Bronchial epithelial cell (primary cell): Measurements from ENCODE around the gene SOHLH1. TPM values are rescaled to one million over a fixed set of nuclear protein-coding genes. Genes with fewer than 3 reads are reported as not detected.

Source experiments
- DNase-seq: peaks from one replicate; pipeline ENCODE4 v3.0.0-alpha.2; 2010; ENCODE audit warnings: low read depth
- FAIRE-seq: peaks from 2 replicates; lab custom pipeline; 2011; peaks lifted over from hg19 to GRCh38; lab: Jason Lieb, UNC
- H3K27me3 ChIP-seq: 2 replicates; pipeline ENCODE4 v1.5.1; 2011; ENCODE audit warnings: low read length; ENCODE audit not compliant: control insufficient read depth, insufficient read depth
- H3K36me3 ChIP-seq: 2 replicates; pipeline ENCODE4 v1.5.1; 2011; ENCODE audit warnings: low read length; ENCODE audit not compliant: control insufficient read depth, insufficient read depth
- H3K4me3 ChIP-seq: 2 replicates; pipeline ENCODE4 v1.5.1; 2011; ENCODE audit warnings: mild to moderate bottlenecking, low read depth, low read length, control low read depth
- CTCF ChIP-seq: IDR thresholded peaks from 2 replicates; pipeline ENCODE4 v1.5.1; 2011; ENCODE audit warnings: mild to moderate bottlenecking, moderate library complexity, low read length, control low read depth, inconsistent platforms; ENCODE audit not compliant: insufficient read depth, severe bottlenecking
- total RNA-seq: library from RNA; depleted of rRNA; stranded (reverse); fragments of >200 nt; gene quantifications from 2 replicates; pipeline ENCODE4 v1.2.1, GENCODE V29; 2014

Gene SOHLH1
- total RNA-seq, 1 donor from 2014 or later = not detected

DNA sequence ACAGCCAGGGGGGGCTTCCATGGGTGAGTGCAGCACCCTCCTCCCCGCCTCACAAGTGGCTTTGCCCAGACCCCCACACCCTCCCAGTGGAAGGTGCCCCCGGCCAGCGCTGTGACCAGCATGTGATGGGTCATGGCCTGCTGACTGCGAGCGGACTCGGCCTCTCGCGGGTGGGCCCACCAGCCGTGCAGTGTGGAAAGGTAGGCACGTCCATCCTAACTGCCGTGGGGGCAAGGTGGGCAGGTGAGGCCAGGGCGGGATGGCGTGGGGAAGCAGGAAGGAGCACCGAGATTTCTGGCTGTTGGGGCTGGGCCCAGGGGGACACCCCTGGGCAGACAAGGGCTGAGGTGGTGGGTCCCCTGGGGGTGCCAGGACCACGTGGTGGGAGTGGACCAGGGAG, 12.1 kb downstream of the SOHLH1 start:
- Histone ChIP-seq H3K4me3 (no peak overlapping the region), H3K27me3 (no peaks in the 10 kb centered on the region), H3K36me3 (no peaks in the 10 kb centered on the region)
- no peak for FAIRE-seq
- no peak for TF ChIP-seq CTCF
- no peak for DNase-seq

- FAIRE-seq = no peak
- DNase-seq = no peak
- TF ChIP-seq CTCF = no peak
- Histone ChIP-seq H3K36me3 (no peaks in the 10 kb centered on the region), H3K4me3 (no peak overlapping the region), H3K27me3 (no peaks in the 10 kb centered on the region)
Observed at GRCh38 chr9:135684691-135685090, 14.6 kb downstream of the SOHLH1 start.

DNA sequence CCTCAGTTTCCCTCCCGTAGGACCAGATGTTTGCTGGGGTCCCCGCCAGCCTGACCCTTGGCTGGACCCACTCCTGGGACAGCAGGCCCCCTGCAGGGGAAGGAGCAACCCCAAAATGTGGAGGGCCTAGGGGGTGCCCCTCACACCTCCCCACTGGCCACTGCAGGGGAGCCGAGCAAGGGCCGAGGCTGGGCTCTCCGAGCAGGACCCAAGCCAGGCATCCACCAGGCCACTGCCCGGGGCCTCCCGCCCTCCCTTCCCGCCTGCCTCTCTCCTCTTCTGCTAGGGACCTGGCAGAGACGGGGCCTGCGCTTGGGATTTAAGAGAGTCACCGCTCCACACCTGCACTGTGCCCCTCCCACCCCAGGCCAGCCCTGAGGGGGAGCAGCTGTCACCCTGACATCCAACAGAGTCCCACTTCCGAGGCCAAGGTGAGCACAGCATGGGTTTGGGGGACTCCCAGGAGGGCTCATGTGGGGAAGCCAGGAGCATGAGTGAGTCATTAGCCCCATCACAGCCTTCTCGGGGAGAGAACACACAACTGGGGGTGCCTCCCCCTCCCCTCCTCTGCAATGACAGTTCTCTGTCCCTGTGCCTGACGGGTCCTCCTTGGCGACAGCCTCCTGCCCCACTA, 15.8 kb downstream of the SOHLH1 start:
- Histone ChIP-seq H3K4me3 (no peak overlapping the region), H3K36me3 (no peaks in the 10 kb centered on the region), H3K27me3 (no peaks in the 10 kb centered on the region)
- TF ChIP-seq CTCF = no peak
- DNase-seq (no peak), FAIRE-seq (no peak)

DNA sequence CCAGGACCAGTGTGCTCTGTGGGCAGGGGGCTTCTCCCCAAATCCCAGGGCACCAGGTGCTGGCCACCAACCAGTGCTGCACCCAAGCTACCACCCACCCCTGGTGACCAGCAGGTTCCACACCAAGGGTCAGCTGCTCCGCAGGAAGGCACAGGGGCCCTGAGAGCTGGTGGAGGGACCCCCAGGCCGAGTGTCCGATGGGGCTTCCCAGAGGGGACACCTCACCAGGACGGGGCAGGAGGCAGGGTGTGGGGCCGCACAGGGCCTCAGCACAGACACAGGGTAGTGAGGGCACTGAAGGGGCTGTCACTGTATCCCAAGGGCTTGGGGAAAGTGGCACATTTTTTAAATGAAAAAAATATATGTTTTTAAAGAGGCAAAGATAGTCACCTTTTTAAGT, 18.1 kb downstream of the SOHLH1 start:
- DNase-seq (no peak), FAIRE-seq (no peak)
- H3K4me3 ChIP-seq = no peak overlapping the region
- H3K27me3 ChIP-seq = no peaks in the 10 kb centered on the region
- TF ChIP-seq CTCF = no peak
- H3K36me3 ChIP-seq = no peaks in the 10 kb centered on the region

DNA sequence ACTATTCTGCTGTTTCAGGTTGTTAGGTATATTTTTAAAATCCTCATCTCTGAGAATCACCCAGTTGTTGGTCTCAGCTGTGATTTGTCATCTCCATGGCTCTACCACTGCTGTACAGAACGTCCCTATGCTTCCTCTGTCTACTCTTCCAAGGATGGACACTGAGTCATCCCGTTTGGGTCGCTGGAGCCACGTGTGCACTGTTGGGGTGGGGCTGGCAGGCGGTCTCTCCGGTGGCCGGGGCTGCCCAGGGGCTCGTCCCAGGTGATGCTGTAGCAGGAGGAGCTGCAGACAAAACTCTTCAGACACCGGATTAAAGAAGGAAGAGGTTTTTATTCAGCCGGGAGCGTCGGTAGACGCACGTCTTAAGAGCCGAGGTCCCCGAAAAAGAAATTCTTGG, 19.2 kb downstream of the SOHLH1 start:
- TF ChIP-seq CTCF = no peak
- FAIRE-seq (no peak), DNase-seq (no peak)
- H3K36me3 ChIP-seq = no peaks in the 10 kb centered on the region
- H3K27me3 ChIP-seq = no peaks in the 10 kb centered on the region
- no peak overlapping the region for H3K4me3 ChIP-seq

DNA sequence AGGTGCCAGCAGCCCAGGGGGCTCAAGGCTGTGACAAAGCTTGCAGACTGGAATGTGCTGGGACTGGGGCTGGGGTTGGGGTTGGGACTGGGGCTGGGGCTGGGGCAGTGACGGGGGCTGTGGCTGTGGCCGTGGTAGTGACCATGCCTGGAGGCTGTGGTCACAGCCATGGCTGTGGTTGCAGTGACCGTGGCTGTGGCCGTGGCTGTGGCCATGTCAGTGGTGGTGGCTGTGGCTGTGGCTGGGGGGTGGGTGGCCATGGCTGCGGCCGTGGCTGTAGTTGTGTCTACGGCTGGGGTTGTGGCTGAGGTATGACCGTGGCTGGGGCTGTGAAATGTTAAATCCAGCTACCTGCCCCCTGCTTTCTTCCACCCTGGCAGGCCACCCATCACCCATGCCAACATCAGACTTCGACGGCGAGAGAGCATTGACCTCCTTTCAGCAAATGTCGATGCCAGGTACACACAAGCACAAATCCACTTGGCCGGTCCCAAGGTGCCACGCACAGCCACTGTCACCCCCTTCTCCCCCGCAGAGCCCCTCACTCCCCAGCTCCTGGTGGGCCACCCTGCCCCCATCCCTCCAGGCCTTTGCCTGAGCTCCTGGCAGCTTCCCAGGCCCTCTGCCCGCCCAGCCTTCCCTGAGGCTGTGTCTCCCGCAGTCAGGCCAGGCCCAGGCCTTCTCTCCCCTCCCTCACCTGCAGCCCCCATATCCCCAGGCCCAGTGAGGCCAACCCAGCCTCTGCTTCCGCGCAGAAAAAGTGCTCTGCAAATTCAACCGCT, 20.9 kb downstream of the SOHLH1 start:
- TF ChIP-seq CTCF = no peak

More for the DNA sequence above, 20.9 kb downstream of the SOHLH1 start:
- H3K36me3 ChIP-seq = no peaks in the 10 kb centered on the region
- H3K4me3 ChIP-seq = no peak overlapping the region
- DNase-seq (no peak), FAIRE-seq (no peak)
- no peaks in the 10 kb centered on the region for H3K27me3 ChIP-seq
